ENCODE measurements around the gene MOB3A. TPM values are rescaled to one million over a fixed set of nuclear protein-coding genes. Genes with fewer than 3 reads are reported as not detected.

MOB3A gene
- polyA plus RNA-seq, 1 of the 3 experiments (the other 2 are of a cell fraction): 24.1 TPM

DNA sequence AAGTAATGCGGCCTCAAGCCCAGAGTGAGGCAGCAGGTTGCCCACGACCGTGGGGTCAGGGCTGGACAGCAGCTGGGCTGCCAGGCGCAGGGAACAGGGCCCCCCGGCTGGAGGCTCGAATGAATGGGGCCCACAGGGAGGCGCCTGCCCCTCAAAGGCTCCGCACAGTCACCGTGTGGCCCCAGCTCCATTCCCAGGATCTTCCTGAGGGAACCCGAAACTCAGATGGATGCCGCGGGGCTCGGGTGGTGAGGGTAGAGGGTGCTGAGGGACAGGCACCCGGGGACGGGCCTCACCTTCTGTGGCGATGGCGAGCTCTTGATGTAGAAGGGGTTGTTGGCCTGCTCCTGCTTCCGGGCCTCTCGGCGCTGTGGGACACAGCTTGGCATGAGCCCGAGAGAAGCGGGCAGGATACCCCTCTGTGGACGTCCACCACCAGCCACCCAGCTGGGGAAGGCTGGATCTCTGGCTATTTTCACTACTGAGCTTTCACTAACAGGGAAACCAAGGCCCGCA, 19.8 kb upstream of the MOB3A start:
- H3K9me2 ChIP-seq: no peaks in the 10 kb centered on the region
- H3K79me2 ChIP-seq (ENCODE audit: insufficient read depth): 0 out of 2 replicates have a peak, but pooled peaks cover 2% of the 10 kb centered on the region
- no peak overlapping the region for H2AFZ ChIP-seq (ENCODE audit: low read depth)
- no peak overlapping the region for H3K4me3 ChIP-seq (ENCODE audit: low read depth in 2 of 2, low read length in 1 of 2)
- no peak overlapping the region for H3K27ac ChIP-seq (ENCODE audit: low read depth in 2 of 2, low read length in 1 of 2)
- no peaks in the 10 kb centered on the region for H3K4me1 ChIP-seq (ENCODE audit: control insufficient read depth in 1 of 2, insufficient read depth in 2 of 2, low read depth in 1 of 2, low read length in 1 of 2)
- CTCF ChIA-PET: no interaction called here
- no peak for DNase-seq
- POLR2A ChIA-PET: no interaction called here
- WGBS (ENCODE audit: low lambda C conversion rate): 91% methylated on average over 12 of the region's 24 CpGs
- H3K27me3 ChIP-seq (ENCODE audit: insufficient read depth): no peaks in the 10 kb centered on the region
- peaks cover 9 to 91% of the 10 kb centered on the region in 2 experiments for H3K36me3 ChIP-seq (replicated peaks in 1 of 2; ENCODE audit: control insufficient read depth in 1 of 2, insufficient read depth in 2 of 2, low read length in 1 of 2)
- H4K20me1 ChIP-seq (ENCODE audit: insufficient read depth): no peaks in the 10 kb centered on the region; the same call in 1 of the 2 replicates
- no peak overlapping the region for H3K9ac ChIP-seq
- no peaks in the 10 kb centered on the region for H3K9me3 ChIP-seq
- no peak overlapping the region for H3K4me2 ChIP-seq
- TF ChIP-seq ELF1 (IDR thresholded peaks at IDR 0.05) (no peak), RXRA (IDR thresholded peaks at IDR 0.05; ENCODE audit: borderline replicate concordance, low read depth) (no peak), MEF2A (IDR thresholded peaks at IDR 0.05; ENCODE audit: borderline replicate concordance, low read depth) (no peak), YY1 (IDR thresholded peaks at IDR 0.05; ENCODE audit: low read depth) (no peak), TCF12 (IDR thresholded peaks at IDR 0.05) (no peak), GATA2 (CRISPR knock-in tag; IDR thresholded peaks at IDR 0.05) (no peak), FOXJ3 (CRISPR knock-in tag; IDR thresholded peaks at IDR 0.05) (no peak), MXI1 (IDR thresholded peaks at IDR 0.05; ENCODE audit: low read depth, low read length) (no peak), TEAD4 (IDR thresholded peaks at IDR 0.05; ENCODE audit: borderline replicate concordance, insufficient read depth) (no peak), POLR2AphosphoS5 (IDR thresholded peaks at IDR 0.05; ENCODE audit: low read depth, low read length) (no peak), NFIC (IDR thresholded peaks at IDR 0.05; ENCODE audit: borderline replicate concordance) (no peak)
- TF ChIP-seq, protein P1, sequence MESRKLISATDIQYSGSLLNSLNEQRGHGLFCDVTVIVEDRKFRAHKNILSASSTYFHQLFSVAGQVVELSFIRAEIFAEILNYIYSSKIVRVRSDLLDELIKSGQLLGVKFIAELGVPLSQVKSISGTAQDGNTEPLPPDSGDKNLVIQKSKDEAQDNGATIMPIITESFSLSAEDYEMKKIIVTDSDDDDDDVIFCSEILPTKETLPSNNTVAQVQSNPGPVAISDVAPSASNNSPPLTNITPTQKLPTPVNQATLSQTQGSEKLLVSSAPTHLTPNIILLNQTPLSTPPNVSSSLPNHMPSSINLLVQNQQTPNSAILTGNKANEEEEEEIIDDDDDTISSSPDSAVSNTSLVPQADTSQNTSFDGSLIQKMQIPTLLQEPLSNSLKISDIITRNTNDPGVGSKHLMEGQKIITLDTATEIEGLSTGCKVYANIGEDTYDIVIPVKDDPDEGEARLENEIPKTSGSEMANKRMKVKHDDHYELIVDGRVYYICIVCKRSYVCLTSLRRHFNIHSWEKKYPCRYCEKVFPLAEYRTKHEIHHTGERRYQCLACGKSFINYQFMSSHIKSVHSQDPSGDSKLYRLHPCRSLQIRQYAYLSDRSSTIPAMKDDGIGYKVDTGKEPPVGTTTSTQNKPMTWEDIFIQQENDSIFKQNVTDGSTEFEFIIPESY (IDR thresholded peaks at IDR 0.05; ENCODE audit: borderline replicate concordance, low read depth): no peak
- TF ChIP-seq, protein P2, sequence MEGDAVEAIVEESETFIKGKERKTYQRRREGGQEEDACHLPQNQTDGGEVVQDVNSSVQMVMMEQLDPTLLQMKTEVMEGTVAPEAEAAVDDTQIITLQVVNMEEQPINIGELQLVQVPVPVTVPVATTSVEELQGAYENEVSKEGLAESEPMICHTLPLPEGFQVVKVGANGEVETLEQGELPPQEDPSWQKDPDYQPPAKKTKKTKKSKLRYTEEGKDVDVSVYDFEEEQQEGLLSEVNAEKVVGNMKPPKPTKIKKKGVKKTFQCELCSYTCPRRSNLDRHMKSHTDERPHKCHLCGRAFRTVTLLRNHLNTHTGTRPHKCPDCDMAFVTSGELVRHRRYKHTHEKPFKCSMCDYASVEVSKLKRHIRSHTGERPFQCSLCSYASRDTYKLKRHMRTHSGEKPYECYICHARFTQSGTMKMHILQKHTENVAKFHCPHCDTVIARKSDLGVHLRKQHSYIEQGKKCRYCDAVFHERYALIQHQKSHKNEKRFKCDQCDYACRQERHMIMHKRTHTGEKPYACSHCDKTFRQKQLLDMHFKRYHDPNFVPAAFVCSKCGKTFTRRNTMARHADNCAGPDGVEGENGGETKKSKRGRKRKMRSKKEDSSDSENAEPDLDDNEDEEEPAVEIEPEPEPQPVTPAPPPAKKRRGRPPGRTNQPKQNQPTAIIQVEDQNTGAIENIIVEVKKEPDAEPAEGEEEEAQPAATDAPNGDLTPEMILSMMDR (IDR thresholded peaks at IDR 0.05): no peak
- no peaks in the 10 kb centered on the region for H3F3A ChIP-seq (replicated peaks; ENCODE audit: insufficient read depth)

DNA sequence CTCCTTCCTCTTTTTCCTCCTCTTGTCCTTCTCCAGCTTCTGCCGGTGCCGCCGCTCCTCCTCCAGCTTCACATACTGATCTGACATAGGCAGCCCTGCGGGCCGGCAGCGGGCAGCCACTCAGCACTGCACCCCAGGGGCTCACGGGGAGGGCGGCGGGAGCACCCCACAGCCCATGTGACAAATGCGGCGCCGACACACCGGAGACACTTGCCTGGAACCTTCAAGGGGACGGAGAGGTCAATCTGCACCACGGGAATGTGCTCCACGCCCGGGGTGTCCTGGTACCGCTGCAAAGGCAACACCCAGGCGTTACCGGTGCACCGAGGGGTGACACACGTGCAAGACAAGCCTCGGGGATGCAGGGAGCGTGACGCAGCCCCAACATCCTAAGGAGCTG, 19.2 kb upstream of the MOB3A start:
- no peak overlapping the region for H3K27ac ChIP-seq (ENCODE audit: low read depth in 2 of 2, low read length in 1 of 2)
- H3K9ac ChIP-seq: no peak overlapping the region
- 99% methylated on average over 14 of the region's 25 CpGs for WGBS (ENCODE audit: low lambda C conversion rate)
- ChIA-PET POLR2A (no interaction called here), CTCF (no interaction called here)
- no peak for DNase-seq
- no peak overlapping the region for H3K4me2 ChIP-seq
- no peaks in the 10 kb centered on the region for H3K9me3 ChIP-seq
- H2AFZ ChIP-seq (ENCODE audit: low read depth): no peak overlapping the region
- H3K36me3 ChIP-seq (replicated peaks in 1 of 2; ENCODE audit: control insufficient read depth in 1 of 2, insufficient read depth in 2 of 2, low read length in 1 of 2): peaks cover 9 to 91% of the 10 kb centered on the region in 2 experiments
- H3K79me2 ChIP-seq (ENCODE audit: insufficient read depth): 0 out of 2 replicates have a peak, but pooled peaks cover 2% of the 10 kb centered on the region
- H4K20me1 ChIP-seq (ENCODE audit: insufficient read depth): no peaks in the 10 kb centered on the region; the same call in 1 of the 2 replicates
- H3F3A ChIP-seq (replicated peaks; ENCODE audit: insufficient read depth): no peaks in the 10 kb centered on the region
- no peaks in the 10 kb centered on the region for H3K9me2 ChIP-seq
- H3K4me3 ChIP-seq (ENCODE audit: low read depth in 2 of 2, low read length in 1 of 2): no peak overlapping the region
- no peaks in the 10 kb centered on the region for H3K27me3 ChIP-seq (ENCODE audit: insufficient read depth)
- H3K4me1 ChIP-seq (ENCODE audit: control insufficient read depth in 1 of 2, insufficient read depth in 2 of 2, low read depth in 1 of 2, low read length in 1 of 2): no peaks in the 10 kb centered on the region
- TF ChIP-seq YY1 (IDR thresholded peaks at IDR 0.05; ENCODE audit: low read depth): no peak
- TF ChIP-seq, protein P3, sequence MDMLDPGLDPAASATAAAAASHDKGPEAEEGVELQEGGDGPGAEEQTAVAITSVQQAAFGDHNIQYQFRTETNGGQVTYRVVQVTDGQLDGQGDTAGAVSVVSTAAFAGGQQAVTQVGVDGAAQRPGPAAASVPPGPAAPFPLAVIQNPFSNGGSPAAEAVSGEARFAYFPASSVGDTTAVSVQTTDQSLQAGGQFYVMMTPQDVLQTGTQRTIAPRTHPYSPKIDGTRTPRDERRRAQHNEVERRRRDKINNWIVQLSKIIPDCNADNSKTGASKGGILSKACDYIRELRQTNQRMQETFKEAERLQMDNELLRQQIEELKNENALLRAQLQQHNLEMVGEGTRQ (IDR thresholded peaks at IDR 0.05; ENCODE audit: borderline replicate concordance, low read depth, low read length): no peak
- TF ChIP-seq, protein P4, sequence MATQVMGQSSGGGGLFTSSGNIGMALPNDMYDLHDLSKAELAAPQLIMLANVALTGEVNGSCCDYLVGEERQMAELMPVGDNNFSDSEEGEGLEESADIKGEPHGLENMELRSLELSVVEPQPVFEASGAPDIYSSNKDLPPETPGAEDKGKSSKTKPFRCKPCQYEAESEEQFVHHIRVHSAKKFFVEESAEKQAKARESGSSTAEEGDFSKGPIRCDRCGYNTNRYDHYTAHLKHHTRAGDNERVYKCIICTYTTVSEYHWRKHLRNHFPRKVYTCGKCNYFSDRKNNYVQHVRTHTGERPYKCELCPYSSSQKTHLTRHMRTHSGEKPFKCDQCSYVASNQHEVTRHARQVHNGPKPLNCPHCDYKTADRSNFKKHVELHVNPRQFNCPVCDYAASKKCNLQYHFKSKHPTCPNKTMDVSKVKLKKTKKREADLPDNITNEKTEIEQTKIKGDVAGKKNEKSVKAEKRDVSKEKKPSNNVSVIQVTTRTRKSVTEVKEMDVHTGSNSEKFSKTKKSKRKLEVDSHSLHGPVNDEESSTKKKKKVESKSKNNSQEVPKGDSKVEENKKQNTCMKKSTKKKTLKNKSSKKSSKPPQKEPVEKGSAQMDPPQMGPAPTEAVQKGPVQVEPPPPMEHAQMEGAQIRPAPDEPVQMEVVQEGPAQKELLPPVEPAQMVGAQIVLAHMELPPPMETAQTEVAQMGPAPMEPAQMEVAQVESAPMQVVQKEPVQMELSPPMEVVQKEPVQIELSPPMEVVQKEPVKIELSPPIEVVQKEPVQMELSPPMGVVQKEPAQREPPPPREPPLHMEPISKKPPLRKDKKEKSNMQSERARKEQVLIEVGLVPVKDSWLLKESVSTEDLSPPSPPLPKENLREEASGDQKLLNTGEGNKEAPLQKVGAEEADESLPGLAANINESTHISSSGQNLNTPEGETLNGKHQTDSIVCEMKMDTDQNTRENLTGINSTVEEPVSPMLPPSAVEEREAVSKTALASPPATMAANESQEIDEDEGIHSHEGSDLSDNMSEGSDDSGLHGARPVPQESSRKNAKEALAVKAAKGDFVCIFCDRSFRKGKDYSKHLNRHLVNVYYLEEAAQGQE (IDR thresholded peaks at IDR 0.05; ENCODE audit: low read depth, low read length): no peak
- no peak for TF ChIP-seq RAD21 (IDR thresholded peaks at IDR 0.05; ENCODE audit: low read length)
- TF ChIP-seq, protein P5, sequence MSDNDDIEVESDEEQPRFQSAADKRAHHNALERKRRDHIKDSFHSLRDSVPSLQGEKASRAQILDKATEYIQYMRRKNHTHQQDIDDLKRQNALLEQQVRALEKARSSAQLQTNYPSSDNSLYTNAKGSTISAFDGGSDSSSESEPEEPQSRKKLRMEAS (IDR thresholded peaks at IDR 0.05; ENCODE audit: low read depth): no peak
- TF ChIP-seq, protein P2 (IDR thresholded peaks at IDR 0.05): no peak
- no peak for TF ChIP-seq TCF12 (IDR thresholded peaks at IDR 0.05)
